ENCODE measurements around the gene SLC66A2.

- no peak for TF ChIP-seq CTCF (IDR thresholded peaks at IDR 0.05)
- TF ChIP-seq EZH2 (IDR thresholded peaks at IDR 0.05) = no peak
Observed at GRCh38 chr18:79962311-79962710, 10.9 kb upstream of the SLC66A2 start.
